ENCODE results near the gene SPTBN5. TPM values are rescaled to one million over a fixed set of nuclear protein-coding genes. Genes with fewer than 3 reads are reported as not detected.
A peak's percentile ranks its signal among the peaks of the same experiment; 100 is the strongest.

The SPTBN5 gene
- total RNA-seq, 4 donors from 2014 or later, result 0.27 to 4.1 (median 1.8) TPM; not detected in 1

GRCh38 chr15:41882689-41883483 is 11.0 kb downstream of the SPTBN5 start:
- peaks cover 0 to 5% of the 10 kb centered on the region in 2 donors for H3K27me3 ChIP-seq
- peak overlapping the region in 1 of 4 donors; percentile 40 for H3K4me3 ChIP-seq
- H3K9me3 ChIP-seq, result no peaks in the 10 kb centered on the region
- H3K4me1 ChIP-seq, result peaks cover 0 to 13% (median 3%) of the 10 kb centered on the region in 4 donors
- no peaks in the 10 kb centered on the region for H3K36me3 ChIP-seq
- DNase-seq, result no peak
- TF ChIP-seq CTCF (IDR thresholded peaks at IDR 0.05) (no peak), POLR2A (IDR thresholded peaks at IDR 0.05) (no peak)
- no peak overlapping the region for H3K27ac ChIP-seq

- DNase-seq, result no peak
- H3K27ac ChIP-seq, result no peak overlapping the region
- peaks cover 0 to 5% of the 10 kb centered on the region in 2 donors for H3K27me3 ChIP-seq
- no peaks in the 10 kb centered on the region for H3K9me3 ChIP-seq
- peak in 1 of 6 experiments; percentile 13 for TF ChIP-seq CTCF (IDR thresholded peaks at IDR 0.05)
- TF ChIP-seq POLR2A (IDR thresholded peaks at IDR 0.05), result no peak
- H3K4me1 ChIP-seq, result peaks cover 0 to 13% (median 3%) of the 10 kb centered on the region in 4 donors
- peak overlapping the region in 3 of 4 donors; percentile 27 to 47 (median 40) for H3K4me3 ChIP-seq
- H3K36me3 ChIP-seq, result no peaks in the 10 kb centered on the region
These were observed 11.7 kb downstream of the SPTBN5 start for GRCh38 chr15:41881920-41882688.

- Histone ChIP-seq H3K27ac (no peak overlapping the region), H3K9me3 (no peaks in the 10 kb centered on the region), H3K4me1 (peaks cover 0 to 13% (median 3%) of the 10 kb centered on the region in 4 donors), H3K36me3 (no peaks in the 10 kb centered on the region), H3K27me3 (peaks cover 0 to 5% of the 10 kb centered on the region in 2 donors), H3K4me3 (peak overlapping the region in 3 of 4 donors; percentile 27 to 47 (median 40))
- TF ChIP-seq POLR2A (IDR thresholded peaks at IDR 0.05), result no peak
- no peak for TF ChIP-seq CTCF (IDR thresholded peaks at IDR 0.05)
- DNase-seq, result no peak
These were observed 12.3 kb downstream of the SPTBN5 start for GRCh38 chr15:41881550-41881919.

- Histone ChIP-seq H3K27ac (no peak overlapping the region), H3K27me3 (peaks cover 0 to 5% of the 10 kb centered on the region in 2 donors), H3K36me3 (no peaks in the 10 kb centered on the region), H3K4me1 (peaks cover 0 to 13% (median 3%) of the 10 kb centered on the region in 4 donors), H3K9me3 (no peaks in the 10 kb centered on the region), H3K4me3 (no peak overlapping the region)
- no peak for DNase-seq
- no peak for TF ChIP-seq CTCF (IDR thresholded peaks at IDR 0.05)
- no peak for TF ChIP-seq POLR2A (IDR thresholded peaks at IDR 0.05)
These were observed 12.8 kb downstream of the SPTBN5 start for GRCh38 chr15:41881086-41881485.

- Histone ChIP-seq H3K27me3 (peaks cover 0 to 5% of the 10 kb centered on the region in 2 donors), H3K36me3 (no peaks in the 10 kb centered on the region), H3K4me1 (peaks cover 0 to 13% (median 3%) of the 10 kb centered on the region in 4 donors), H3K4me3 (no peak overlapping the region), H3K9me3 (no peaks in the 10 kb centered on the region), H3K27ac (no peak overlapping the region)
- DNase-seq, result no peak
- TF ChIP-seq CTCF (IDR thresholded peaks at IDR 0.05), result no peak
- TF ChIP-seq POLR2A (IDR thresholded peaks at IDR 0.05), result no peak
These were observed 13.5 kb downstream of the SPTBN5 start for GRCh38 chr15:41880156-41880877.

Measured in Peyer's patch (tissue), 4 donors.